OCI-LY3 (cell line): ENCODE data around the gene MYL4.

Experiments
- CTCF ChIP-seq: fragments of 200-600, 300-600 bp; sonication (generic); IDR thresholded peaks from 2 replicates; pipeline ENCODE4 v1.5.1; 2014; ENCODE audit warnings: antibody characterized with exemption, low read length, low read depth
- EZH2phosphoT487 ChIP-seq: fragments of 200-600 bp; shearing (Covaris generic); IDR thresholded peaks from 2 replicates; pipeline ENCODE4 v1.6.1; 2018; ENCODE audit warnings: antibody characterized with exemption, mixed run types, low read depth

GRCh38 chr17:47266782-47267181 is 57.6 kb downstream of the MYL4 start:
- no peak for TF ChIP-seq CTCF
- no peak for TF ChIP-seq EZH2phosphoT487
